AG04450 (cell line): Measurements from ENCODE around the gene SLC2A11. TPM values are rescaled to one million over a fixed set of nuclear protein-coding genes. Genes with fewer than 3 reads are reported as not detected.
"Not testable (repeated sequence)": the region's sequence is repeated elsewhere in the genome, so short reads cannot be mapped to it uniquely, and the experiment has no call there.

ENCODE experiments used
- CTCF ChIA-PET: fragments of 300-600, 350-600 bp; formaldehyde crosslinking; extraction: SDS; loops from one replicate; lab custom pipeline; 2022; ENCODE audit warnings: antibody characterized with exemption, inconsistent platforms; lab: Charles Lee
- POLR2A ChIA-PET: fragments of 350-600 bp; formaldehyde crosslinking; extraction: SDS; loops from one replicate; lab custom pipeline; 2021; ENCODE audit warnings: antibody characterized with exemption, inconsistent platforms; lab: Yijun Ruan, JAX
- DNase-seq: peaks from one replicate; pipeline ENCODE4 v3.0.0-alpha.2; 2011; ENCODE audit warnings: low read depth, low spot score
- H3K27ac ChIP-seq: one replicate; pipeline ENCODE4 v1.5.1; 2012; ENCODE audit warnings: low read depth, low read length, control low read depth
- H3K27me3 ChIP-seq: one replicate; pipeline ENCODE4 v1.6.0; 2012; ENCODE audit warnings: low read length; ENCODE audit not compliant: control insufficient read depth, insufficient read depth
- H3K4me3 ChIP-seq: 2 replicates; pipeline ENCODE4 v1.5.1; 2011; ENCODE audit warnings: mild to moderate bottlenecking, low read depth, low read length, control low read depth
- H3K9me3 ChIP-seq: 2 replicates; pipeline ENCODE4 v1.5.1; 2012; ENCODE audit warnings: low read length; ENCODE audit not compliant: control insufficient read depth, insufficient read depth
- polyA plus RNA-seq: library from polyadenylated mRNA; depleted of rRNA; stranded (reverse); fragments of >200 nt; gene quantifications from 2 replicates; pipeline ENCODE4 v1.2.3, GENCODE V29; 2011
- TF ChIP-seq, protein P1 (sequence below): IDR thresholded peaks from 2 replicates; pipeline ENCODE4 v1.5.1; 2011; ENCODE audit warnings: low read depth, low read length, control low read depth, inconsistent platforms

SLC2A11 gene
- polyA plus RNA-seq, 1 experiment: 7.5 TPM

DNA sequence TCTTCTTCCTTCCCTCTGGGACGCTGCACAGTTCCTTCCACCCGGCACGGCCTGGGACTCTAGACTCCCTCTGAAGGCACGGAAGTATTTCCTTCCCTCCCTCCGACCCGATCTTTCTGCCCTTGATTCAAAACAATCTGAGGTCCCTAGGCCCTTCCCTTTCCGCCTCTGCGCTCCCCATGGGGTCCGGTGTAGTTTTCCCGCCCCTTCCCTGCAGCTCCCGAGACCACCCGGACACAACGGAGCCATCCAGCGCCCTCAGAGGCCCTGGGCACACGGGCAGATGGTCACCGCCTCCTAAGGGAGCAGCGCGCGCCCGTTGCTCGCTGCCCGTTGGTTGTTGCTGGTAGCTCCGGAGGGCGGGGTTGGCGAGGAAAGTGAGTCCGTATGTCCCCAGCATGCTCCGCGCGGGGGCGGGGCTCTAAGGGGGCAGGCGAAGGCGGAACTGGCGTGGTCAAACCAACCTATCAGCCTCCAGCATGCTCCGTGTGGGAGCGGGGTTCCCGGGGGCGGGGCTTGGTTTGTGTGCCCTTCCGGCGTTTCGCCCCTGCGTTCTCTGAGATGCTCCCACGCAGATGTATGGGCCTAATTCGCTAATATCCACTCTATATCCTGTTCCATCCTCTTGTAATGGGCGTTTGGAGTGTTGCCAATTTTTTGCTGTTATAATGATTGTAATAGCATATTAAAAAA, 56.1 kb downstream of the SLC2A11 start:
- TF ChIP-seq, protein P1, sequence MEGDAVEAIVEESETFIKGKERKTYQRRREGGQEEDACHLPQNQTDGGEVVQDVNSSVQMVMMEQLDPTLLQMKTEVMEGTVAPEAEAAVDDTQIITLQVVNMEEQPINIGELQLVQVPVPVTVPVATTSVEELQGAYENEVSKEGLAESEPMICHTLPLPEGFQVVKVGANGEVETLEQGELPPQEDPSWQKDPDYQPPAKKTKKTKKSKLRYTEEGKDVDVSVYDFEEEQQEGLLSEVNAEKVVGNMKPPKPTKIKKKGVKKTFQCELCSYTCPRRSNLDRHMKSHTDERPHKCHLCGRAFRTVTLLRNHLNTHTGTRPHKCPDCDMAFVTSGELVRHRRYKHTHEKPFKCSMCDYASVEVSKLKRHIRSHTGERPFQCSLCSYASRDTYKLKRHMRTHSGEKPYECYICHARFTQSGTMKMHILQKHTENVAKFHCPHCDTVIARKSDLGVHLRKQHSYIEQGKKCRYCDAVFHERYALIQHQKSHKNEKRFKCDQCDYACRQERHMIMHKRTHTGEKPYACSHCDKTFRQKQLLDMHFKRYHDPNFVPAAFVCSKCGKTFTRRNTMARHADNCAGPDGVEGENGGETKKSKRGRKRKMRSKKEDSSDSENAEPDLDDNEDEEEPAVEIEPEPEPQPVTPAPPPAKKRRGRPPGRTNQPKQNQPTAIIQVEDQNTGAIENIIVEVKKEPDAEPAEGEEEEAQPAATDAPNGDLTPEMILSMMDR: no peak
- peak overlapping the region; percentile 78 for H3K4me3 ChIP-seq
- CTCF ChIA-PET: interaction anchor here (1.4 to 2.0 kb wide), 2 partner anchors 19 to 20 kb away, joined by 4 to 5 read pairs; partner anchors contain the start of gene MIF
- peak; percentile 96 for DNase-seq
- POLR2A ChIA-PET: interaction anchor here (0.6 to 1.1 kb wide), 7 partner anchors 9 to 211 kb away, joined by 3 to 23 read pairs (median 3); partner anchors contain the start of genes MIF and SLC2A11
- H3K9me3 ChIP-seq: no peaks in the 10 kb centered on the region
- H3K27ac ChIP-seq: peak overlapping the region; percentile 85
- no peaks in the 10 kb centered on the region for H3K27me3 ChIP-seq

GRCh38 chr22:23915290-23915689, 57.6 kb downstream of the SLC2A11 start:
- CTCF ChIA-PET: no interaction called here
- no peak overlapping the region for H3K27ac ChIP-seq
- peaks cover 2% of the 10 kb centered on the region; the same call in 1 of the 2 replicates for H3K9me3 ChIP-seq
- TF ChIP-seq, protein P1: no peak
- DNase-seq: no peak
- no peaks in the 10 kb centered on the region for H3K27me3 ChIP-seq
- POLR2A ChIA-PET: no interaction called here
- H3K4me3 ChIP-seq: no peak overlapping the region

DNA sequence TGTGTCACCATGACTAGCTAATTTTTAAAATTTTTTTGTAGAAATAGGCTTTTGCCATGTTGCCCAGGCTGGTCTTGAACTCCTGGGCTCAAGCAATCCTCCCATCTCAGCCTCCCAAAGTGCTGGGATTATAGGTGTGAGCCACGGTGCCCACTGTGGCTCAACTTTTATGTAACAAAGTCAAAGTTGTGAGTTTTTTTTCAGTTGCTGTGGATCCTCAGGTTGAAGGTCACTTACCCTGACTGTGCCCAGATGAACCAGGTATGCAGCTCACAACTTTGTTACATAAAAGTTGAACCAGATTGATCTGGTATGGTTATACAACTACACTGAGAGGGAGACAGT, 62.6 kb downstream of the SLC2A11 start:
- not testable (repeated sequence) for DNase-seq, H3K27me3 ChIP-seq, H3K4me3 ChIP-seq
- peaks cover 12% of the 10 kb centered on the region for H3K9me3 ChIP-seq
- ChIA-PET CTCF (interaction anchor here (0.9 to 3.7 kb wide), 4 partner anchors 9 to 70 kb away, joined by 3 to 17 read pairs (median 4); partner anchors contain the start of gene MIF), POLR2A (interaction anchor here (2.0 kb wide), 1 partner anchor 26 kb away, joined by 11 read pairs; the partner anchor contains the start of gene MIF)
- peak overlapping the region; percentile 89 for H3K27ac ChIP-seq

- POLR2A ChIA-PET, H3K4me3 ChIP-seq, H3K27me3 ChIP-seq, H3K27ac ChIP-seq, DNase-seq: not testable (repeated sequence)
- peaks cover 20% of the 10 kb centered on the region for H3K9me3 ChIP-seq
- CTCF ChIA-PET: interaction anchor here (0.9 to 3.7 kb wide), 2 partner anchors 28 to 72 kb away, joined by 5 to 17 read pairs; partner anchors contain the start of gene MIF
These were observed 64.0 kb downstream of the SLC2A11 start for GRCh38 chr22:23921586-23922201.

DNA sequence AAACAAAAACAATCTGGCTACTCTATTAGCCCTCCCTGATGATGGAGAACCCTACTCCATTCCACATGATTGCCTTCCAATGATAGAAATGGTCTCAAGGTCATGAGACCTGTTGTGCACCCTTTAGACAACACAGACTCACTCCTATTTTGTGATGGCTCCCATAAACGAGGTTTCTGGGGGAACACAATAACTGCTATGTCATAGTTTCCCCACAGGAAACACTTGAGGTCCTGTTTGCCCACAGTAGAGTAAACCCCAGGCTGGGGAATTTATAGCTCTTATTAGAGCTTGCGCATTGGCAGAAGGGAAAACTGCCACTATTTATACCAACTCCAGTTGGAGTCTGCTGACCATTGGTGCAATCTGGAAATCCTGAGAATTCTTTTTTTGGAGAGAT, 65.2 kb downstream of the SLC2A11 start:
- H3K4me3 ChIP-seq: no peak overlapping the region
- H3K27me3 ChIP-seq: no peaks in the 10 kb centered on the region
- TF ChIP-seq, protein P1: no peak
- no peak overlapping the region for H3K27ac ChIP-seq
- H3K9me3 ChIP-seq: peaks cover 21% of the 10 kb centered on the region
- DNase-seq: no peak
- CTCF ChIA-PET: interaction anchor here (3.7 kb wide), 1 partner anchor 29 kb away, joined by 17 read pairs; the partner anchor contains the start of gene MIF
- POLR2A ChIA-PET: no interaction called here
